ENCODE measurements around the gene PRPF4.
A peak's percentile ranks its signal among the peaks of the same experiment; 100 is the strongest.
"Not testable (repeated sequence)": the region's sequence is repeated elsewhere in the genome, so short reads cannot be mapped to it uniquely, and the experiment has no call there.

PRPF4 gene

DNA sequence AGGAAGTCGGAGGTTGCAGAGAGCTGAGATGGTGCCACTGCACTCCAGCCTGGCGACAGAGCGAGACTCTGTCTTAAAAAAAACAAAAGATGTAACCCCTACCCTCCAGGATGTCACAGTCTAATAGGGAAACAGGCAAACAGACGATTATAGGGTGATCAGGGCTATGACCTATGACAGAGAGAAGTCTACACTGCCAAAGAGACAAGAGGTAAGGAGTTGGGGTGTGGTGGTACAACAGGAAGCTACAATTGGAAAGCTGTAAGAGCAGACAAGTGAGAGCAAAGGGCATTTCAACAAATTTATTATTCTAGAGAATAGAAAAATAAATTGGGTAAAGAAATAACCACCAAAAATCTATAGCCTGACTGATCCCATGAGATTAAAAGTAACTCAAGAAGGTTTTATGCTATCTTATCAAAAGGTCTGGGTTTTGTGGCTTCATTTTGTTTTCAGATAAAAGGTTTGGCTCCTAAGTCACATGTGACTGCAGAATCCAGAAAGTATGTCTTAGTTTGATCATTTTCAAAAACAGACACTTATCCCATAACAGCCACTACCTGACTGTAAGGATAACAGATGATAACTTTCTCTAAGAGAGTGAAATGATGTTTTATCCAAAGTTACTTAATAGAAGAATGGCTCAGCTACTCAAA, 7.4 kb upstream of the PRPF4 start:
- no peak for DNase-seq

DNA sequence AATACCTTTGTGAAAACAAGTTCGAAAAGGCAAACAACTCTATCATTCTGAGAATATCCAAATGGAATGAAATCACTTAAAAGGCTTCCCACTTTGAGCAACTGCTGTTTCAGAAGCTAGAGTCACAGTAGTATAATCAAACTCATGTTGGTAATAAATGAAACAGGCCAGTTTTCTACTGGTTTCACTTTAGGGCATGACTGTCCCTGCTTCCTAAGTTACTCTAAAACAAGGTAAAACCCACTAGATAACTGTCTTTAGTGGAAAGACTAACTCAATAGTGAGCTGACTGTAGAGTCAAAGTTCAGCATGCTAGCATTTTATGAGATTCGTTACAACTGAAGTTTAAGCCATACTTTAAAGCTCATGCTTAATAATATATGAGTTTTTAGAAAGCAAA, 6.1 kb upstream of the PRPF4 start:
- DNase-seq: no peak

DNA sequence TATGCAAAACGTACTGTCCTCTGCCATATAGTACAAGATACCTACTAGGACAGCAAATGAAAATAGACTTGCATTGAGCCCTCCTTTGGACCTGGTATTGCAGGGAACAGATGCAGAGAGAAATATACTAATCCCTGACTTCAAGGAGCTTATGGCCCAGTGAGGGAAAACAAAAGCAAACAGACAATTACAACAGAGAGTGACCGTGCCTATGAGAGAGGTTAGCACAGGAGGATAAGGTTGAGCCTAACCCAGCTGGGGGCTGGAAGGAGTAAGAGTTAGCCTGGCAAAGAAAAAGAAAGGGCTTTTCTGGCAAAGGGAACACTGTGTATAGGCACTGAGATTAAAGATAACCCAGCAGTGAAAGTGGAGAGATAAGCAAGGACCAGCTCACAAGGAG, 5.6 kb upstream of the PRPF4 start:
- no peak for DNase-seq

DNA sequence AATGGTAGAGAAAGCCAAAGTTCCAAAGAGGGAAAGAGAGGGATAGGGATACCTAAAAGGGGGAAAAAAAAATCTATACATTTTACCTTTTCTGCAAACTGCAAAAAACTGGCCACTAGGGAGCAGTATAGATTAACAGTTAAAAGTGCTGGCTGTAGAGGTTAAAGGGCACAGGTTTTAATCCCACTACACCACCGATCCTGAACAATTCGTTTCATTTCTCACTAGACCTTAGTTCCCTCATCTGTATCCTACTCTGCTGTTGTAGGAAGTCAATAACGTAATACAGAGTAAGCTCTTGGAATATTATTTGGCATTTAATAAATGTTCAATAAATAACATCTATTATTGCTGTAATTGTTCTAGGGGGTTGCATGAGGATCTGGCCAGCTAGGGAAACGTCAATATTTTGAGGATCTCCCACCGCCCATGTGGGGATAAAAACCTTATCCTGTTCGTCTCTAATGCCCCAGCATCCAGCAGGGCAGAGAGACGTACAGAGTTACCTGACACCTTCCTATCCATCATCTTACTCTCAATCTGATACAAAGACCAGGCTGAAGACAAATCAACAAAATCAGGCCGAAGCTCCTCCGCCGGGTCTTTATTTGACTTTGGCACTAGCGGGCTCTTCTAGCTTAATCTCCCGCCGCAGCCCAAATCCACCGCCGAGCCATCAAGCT, 843 bp upstream of the PRPF4 start:
- DNase-seq: peak in 3 of 56 donors; percentile 2 to 47 (median 17)

DNA sequence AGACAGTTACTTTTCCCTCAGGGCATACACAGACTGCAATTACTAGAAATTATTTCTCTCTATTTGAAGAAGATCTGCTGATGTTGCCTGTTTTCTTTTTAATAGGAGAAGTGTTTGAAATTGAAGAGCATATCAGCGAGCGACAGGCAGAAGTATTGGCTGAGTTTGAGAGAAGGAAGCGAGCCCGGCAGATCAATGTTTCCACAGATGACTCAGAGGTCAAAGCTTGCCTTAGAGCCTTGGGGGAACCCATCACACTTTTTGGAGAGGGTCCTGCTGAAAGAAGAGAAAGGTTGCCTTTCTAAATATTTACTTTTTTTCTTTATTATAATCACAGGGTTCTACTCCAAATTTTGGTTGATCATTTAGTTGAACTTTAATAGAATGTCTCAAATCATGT, 3.4 kb downstream of the PRPF4 start:
- no peak for DNase-seq

DNA sequence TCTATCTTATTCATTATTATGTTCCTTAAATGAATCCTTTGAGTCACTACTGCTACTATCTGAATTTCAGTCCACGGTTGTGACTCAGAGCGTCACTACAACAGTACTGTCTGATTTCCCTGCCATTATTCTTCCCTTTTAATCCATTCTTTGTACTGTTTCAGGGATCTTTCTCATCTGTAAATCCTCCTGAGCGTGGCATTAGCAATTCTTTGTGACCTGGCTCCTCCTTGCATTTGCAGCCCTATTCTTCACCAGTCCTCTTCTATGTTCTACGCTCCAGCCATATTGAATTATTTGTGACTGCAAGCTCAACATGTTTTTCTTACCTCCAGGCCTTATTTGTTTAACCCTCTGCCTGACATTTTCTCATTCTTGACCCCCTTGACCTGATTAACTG, 5.9 kb downstream of the PRPF4 start:
- DNase-seq: no peak

DNA sequence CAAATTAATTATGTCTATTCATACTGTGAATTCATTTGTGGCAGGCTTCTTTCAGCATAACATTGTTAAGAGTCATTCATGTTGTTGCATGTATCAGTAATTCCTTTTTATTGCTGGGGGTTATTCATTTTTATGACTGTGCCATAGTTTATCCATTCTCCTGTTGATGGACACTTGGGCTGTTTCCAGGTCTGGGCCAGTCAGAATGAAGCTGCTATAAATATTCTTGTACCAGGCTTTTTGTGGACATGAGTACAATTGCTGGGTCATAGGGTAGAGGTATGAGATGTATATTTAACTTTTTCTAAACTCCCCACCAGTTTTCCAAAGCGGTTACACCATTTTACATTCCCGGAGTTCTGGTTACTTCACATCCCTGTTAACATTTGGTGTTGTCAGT, 13.6 kb downstream of the PRPF4 start:
- no peak for DNase-seq

DNA sequence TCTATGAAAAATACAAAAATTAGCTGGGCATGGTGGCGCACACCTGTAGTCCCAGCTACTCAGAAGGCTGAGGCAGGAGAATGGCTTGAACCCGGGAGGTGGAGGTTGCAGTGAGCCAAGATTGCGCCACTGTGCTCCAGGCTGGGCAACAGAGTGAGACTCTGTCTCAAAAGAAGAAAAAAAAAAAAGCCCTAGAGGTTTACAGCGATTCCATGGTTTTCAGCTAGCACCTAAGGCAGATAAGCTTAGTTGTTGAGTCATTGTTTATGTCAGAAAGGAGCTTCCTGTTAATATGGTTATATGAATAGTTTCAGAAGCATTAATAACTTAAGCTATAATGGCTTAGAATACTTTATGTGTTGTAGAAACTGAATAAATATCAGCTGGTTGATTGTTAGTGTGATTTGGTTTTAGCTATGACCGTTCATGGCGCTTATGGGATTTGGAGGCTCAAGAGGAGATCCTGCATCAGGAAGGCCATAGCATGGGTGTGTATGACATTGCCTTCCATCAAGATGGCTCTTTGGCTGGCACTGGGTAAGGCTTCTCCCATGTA, 14.7 kb downstream of the PRPF4 start:
- no peak for DNase-seq

DNA sequence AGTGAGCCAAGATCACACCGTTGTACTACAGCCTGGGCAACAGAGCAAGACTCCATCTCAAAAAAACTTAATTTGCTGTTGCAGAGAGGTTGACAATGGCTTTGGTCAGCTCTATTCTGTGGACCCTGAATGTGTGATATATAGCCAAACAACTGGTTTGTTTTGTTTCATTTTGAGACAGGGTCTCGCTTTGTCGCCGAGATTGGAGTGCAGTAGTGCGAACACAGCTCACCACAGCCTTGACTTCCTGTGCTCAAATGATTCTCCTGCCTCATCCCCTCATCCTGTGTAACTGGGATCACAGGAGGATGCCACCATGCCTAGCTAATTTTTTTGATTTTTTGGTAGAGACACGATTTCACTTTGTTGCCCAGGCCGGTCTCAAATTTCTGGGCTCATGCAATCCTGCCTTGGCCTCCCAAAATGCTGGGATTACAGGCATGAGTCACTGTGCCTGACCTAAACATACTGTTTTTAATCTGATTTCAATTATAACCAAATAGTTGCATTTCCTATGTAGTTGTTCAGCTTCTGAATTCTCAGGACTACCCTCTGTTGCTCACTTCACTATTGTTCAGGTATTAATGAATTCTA, 17.9 kb downstream of the PRPF4 start:
- no peak for DNase-seq

DNA sequence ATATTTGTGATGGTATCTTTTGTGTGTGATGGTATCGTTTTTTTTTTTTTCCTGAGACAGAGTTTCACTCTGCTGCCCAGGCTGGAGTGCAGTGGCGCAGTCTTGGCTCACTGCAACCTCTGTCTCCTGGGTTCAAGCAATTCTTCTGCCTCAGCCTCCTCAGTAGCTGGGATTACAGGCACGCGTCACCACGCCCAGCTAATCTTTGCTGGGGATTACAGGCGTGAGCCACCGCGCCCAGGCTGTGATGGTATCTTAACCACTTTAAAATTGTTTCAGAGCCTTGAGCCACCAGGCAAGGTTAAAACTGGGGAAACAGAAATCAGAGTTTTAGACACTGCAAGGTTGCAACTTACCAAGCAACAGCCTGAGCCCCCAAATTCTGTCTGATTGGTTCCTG, 20.8 kb downstream of the PRPF4 start:
- DNase-seq: not testable (repeated sequence)

DNA sequence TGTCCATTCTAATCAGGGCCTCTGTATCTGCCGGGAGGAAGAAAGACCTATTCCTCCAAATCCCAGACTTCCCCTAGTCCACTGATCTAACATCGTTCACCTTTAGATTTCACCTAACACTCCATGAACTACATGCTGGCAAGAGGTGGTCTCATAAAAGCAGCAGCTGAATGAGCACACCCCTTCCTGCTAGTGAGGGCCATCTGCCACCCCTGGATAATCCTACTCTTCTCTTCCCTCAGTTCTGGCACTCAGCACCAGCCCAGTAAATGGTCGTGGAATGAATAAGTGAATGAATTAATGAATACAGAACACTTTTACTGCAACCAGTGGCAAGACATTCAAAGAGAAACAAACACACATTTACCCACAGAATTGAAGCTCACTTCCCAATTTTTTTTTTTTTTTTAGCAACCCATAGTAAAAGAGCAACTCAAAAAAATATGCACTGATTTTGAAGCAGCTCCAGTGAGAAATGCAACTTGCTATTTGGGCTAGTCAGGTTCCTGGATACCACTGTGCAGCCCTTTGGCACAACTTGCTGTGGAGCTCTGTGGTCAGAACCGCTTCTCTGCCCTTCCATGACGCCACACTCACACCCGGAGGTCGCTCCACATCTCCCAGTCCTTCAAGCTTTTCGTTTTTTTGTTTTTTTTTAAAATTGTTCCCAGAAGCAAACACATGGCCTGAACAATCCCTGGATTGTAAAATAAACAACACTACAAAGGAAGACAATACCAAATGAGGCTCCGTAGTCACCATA, 21.5 kb downstream of the PRPF4 start:
- no peak for DNase-seq

DNA sequence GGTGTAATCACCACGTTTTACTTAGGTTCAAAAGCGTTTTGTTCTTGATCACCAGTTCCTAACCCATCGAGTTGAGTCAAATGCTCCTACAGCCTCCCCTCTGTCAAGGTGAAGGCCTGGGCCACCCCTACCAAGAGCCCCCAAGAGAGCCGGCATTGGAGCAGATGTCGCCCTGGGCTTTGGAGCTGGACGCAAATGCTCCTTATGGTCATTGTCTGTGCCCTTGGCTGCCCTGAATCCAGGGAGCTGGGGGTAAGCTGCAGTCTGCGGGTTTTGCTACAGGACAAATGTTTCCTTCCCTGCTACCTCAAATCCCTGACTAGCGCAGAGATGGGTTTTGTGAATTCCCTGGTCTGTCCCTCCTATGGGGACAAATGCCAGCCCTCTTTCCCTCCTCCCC, 22.9 kb downstream of the PRPF4 start:
- DNase-seq: no peak

DNA sequence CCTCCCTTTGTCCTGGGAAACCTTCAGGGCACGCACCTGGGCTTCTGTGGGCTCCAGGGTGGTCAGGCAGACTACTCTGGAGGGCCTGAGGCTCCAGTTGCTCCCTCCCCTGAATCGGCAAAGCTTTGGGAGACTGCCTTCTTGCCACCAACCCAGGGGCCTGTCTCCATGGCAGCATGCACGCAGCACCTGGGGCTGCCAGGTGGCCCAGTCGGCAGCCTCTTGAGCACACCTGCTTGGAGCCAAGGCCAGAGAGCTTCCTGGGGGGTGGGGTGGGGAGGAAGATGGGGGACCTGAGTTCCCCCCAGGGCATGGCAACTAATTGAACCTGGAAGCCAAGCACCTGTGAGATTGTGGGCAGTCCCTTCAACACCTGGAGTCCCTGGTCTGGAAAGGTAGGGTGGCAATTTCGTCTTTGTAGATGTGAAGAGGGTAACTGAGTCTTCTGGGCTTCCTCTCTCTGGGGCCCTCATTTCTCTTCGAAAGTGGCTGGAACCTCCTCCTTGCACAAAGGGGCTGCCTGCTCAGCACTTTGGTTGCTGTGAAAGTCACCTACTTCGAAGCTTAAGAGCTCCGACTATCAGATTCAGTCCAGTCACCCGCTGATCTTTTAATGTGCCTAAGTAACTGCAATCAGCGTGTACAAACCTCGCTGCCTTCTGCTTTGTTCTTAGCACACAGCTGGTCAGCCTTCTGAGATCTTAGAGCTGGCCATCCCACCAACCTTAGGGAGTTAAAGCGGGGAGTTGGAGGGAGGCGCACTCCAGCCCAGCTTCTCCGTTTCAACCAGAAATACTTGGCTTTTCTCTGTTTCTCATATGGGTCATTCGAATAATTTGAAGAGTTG, 23.7 kb downstream of the PRPF4 start:
- DNase-seq: no peak

DNA sequence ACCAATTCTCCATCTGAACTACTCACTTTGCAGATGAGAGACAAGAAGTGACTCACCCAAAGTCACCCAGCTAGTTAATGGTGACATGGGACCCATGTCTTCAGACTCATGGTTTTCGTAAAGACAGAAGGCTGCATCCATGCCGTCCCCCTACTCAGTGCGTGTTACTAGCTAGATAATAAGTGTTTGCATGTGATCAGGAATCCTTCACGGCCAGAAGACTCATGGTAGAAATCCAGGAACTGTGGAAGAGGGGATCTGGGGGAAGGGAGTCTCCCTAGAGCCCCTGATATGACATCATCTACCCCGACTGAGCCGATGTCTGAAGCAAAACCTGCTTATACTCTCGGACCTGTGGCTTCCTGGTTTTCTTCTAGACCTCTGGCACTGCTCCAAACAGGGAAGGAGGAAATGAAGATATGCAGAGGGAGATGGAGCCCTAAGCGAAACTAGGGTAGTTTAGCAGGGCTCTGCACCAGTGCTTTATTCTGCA, 24.4 kb downstream of the PRPF4 start:
- peak in 1 of 56 donors; percentile 8 for DNase-seq

DNA sequence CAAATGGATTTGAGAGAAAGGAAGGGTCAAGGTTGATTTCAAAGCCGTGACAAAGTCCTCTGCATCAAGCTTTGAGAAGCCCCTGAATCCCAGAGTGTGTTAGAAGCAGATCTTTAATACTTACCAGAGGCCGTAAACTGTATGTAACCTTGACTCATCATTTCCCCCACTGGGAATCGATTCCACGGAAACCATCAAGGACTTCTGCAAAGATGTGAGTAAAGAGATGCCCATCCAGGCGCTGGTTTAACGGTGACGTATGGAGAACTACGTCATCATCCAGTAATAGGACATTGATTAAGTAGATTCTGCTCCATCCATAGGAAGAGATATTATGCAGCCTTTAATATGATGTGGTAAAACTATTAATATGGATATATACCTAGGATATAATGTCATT, 26.1 kb downstream of the PRPF4 start:
- DNase-seq: no peak

DNA sequence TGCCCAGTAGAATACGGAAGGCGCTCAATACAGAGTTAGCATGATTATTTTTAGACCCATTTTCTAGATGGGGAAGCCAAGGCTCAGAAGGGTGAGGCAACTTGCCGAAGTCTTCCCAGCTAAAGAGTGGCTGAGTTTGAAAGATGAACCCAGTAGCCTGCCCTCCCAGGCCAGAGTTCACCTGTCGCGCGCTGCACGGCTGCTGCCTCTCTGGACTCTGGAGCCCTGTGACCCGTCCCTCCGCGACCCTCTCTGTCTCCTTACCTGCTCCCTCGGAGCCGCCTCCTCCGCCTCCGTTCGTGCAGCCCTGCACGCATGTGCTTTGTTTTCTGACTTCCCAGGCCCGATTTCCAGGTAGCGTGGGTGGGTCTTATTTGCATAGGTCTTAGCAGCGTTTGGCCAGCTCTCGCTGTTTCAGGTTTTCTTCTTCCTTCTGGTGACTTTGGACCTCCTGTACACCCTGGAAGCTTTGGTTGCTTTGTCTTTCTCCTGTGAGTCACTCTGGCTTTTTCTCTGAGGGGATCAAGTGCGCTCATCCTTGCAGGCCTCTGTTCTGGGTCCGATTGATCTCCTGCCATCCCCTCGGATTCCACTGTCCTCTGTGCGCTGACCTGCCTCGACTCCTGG, 27.4 kb downstream of the PRPF4 start, which contains the start of gene RNF183:
Gene RNF183 (minus strand): TSS at position 585 of the 627 bp plus-strand sequence. CDS start 5,192 bp downstream, outside the sequence.
- DNase-seq: no peak

DNA sequence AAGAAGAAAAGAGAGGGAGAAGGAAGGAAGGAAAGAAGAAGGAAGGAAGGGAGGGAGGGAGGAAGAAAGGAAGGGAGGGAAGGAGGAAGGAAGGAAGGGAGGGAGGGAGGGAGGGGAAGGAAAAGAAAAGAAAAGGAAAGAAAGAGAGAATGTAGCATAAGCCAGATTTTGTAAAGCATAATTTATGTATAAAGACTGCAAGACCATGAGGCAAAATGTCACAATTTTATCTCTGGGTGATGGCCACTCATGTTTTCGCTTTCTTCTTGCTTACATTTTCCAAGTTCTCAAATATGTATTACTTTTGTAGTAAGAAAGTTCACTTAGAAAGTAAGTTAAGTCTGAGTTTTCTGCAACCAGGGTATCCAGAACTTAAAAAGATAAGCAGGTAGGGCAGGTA, 31.1 kb downstream of the PRPF4 start:
- no peak for DNase-seq

DNA sequence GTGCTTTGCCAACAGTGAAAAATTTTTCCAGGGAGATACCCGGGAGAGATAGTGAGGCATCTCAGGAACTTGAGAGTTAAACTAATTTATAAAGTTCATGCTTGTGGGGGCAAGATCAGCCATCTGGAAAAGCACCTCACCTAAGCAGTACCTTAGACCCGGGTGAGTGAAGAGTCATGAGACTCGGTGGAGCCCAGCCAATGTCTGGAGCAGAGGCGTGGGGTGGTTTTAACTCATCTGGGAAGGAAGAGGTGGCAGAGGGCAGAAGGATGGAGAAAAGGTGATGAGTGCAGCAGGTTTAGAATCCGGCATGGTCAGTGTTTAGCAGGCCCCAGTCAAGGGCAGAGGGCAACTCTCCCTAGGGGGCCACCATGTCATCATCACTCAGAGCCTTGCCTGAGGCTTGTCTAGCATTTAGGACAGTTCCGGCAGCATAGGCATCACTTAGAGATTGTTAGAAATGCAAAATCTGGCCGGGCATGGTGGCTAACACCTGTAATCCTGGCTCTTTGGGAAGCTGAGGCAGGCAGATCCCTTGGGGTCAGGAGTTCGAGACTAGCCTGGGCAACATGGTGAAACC, 32.0 kb downstream of the PRPF4 start:
- DNase-seq: no peak

DNA sequence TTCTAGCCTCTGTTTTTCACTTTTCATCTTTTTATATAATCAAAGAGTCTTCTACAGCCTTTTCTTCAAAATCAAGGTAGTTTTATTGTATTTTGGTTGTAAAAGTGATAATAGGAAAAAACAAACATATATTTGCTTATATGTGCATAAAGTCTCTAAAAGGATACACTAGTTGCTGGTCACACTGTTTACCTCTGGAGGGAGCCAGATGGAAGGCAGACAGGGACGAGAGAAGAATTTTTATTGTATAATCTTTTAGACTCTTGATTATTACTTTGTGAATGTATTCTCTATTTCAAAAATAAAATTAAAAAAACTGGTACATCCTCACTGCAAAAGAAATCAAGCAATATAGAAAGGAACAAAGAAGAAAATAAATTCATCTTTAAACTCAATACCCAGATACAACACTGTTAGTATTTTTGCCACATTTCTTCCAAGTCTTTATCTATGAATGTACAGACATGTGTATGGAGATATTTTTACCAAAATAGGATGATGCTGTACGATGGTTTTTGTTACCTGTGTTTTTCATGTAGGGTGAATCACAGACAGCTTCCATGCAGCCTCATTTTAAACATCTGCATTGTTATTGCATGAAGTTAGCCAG, 33.9 kb downstream of the PRPF4 start:
- peak in 9 of 56 donors; percentile 4 to 37 (median 20) for DNase-seq

Measured in amygdala (tissue), 56 donors.